HG02571 (cell line): Measurements from ENCODE around the gene CORO2B.

Experiments
- ATAC-seq: cut with Tn5 transposase; IDR thresholded peaks from one replicate; pipeline ENCODE4 v1.9.1; 2021; ENCODE audit warnings: mild to moderate bottlenecking, moderate library complexity; ENCODE audit not compliant: unreplicated experiment

CORO2B gene

GRCh38 chr15:68625853-68626252 lies 47.1 kb downstream of the CORO2B start:
- ATAC-seq, result no peak

- no peak for ATAC-seq
Observed at GRCh38 chr15:68626283-68626682, 47.5 kb downstream of the CORO2B start.

- no peak for ATAC-seq
Observed at GRCh38 chr15:68626739-68627138, 47.9 kb downstream of the CORO2B start.

- no peak for ATAC-seq
Observed at GRCh38 chr15:68627476-68627875, 48.7 kb downstream of the CORO2B start.

GRCh38 chr15:68627995-68628394 lies 49.2 kb downstream of the CORO2B start:
- ATAC-seq, result no peak

- no peak for ATAC-seq
Observed at GRCh38 chr15:68629519-68630210, 50.9 kb downstream of the CORO2B start.

- no peak for ATAC-seq
Observed at GRCh38 chr15:68630211-68630555, 51.4 kb downstream of the CORO2B start.

GRCh38 chr15:68630836-68631235 lies 52.0 kb downstream of the CORO2B start:
- ATAC-seq, result no peak

GRCh38 chr15:68631601-68632051 lies 52.8 kb downstream of the CORO2B start:
- no peak for ATAC-seq

GRCh38 chr15:68632101-68632500 lies 53.3 kb downstream of the CORO2B start:
- ATAC-seq, result no peak

- ATAC-seq, result no peak
Observed at GRCh38 chr15:68633231-68634121, 54.7 kb downstream of the CORO2B start.

- no peak for ATAC-seq
Observed at GRCh38 chr15:68634122-68634482, 55.3 kb downstream of the CORO2B start.

GRCh38 chr15:68634531-68634930 lies 55.7 kb downstream of the CORO2B start:
- no peak for ATAC-seq

GRCh38 chr15:68635141-68635540 lies 56.3 kb downstream of the CORO2B start:
- no peak for ATAC-seq

GRCh38 chr15:68636256-68636655 lies 57.5 kb downstream of the CORO2B start:
- no peak for ATAC-seq

GRCh38 chr15:68637767-68638404 lies 59.1 kb downstream of the CORO2B start:
- no peak for ATAC-seq

GRCh38 chr15:68638953-68639515 lies 60.2 kb downstream of the CORO2B start:
- no peak for ATAC-seq

- ATAC-seq, result no peak
Observed at GRCh38 chr15:68639926-68640600, 61.3 kb downstream of the CORO2B start.

- no peak for ATAC-seq
Observed at GRCh38 chr15:68640791-68641331, 62.1 kb downstream of the CORO2B start.

- ATAC-seq, result no peak
Observed at GRCh38 chr15:68641376-68641775, 62.6 kb downstream of the CORO2B start.

GRCh38 chr15:68642491-68642845 lies 63.7 kb downstream of the CORO2B start:
- ATAC-seq, result no peak
